GM12878 (cell line): ENCODE data around the gene PTPRN2. TPM values are rescaled to one million over a fixed set of nuclear protein-coding genes. Genes with fewer than 3 reads are reported as not detected.

ENCODE experiments used
- ATAC-seq: fragments of 200-7000 bp; cut with Tn5 transposase; 3 replicates; pipeline ENCODE4 v1.9.1; 2020; ENCODE audit warnings: mild to moderate bottlenecking, moderate library complexity
- BruUV-seq: library from RNA; stranded (reverse); fragments of 400-500 nt; replicated peaks from 2 replicates; lab custom pipeline; 2021; lab: Mats Ljungman, UMichigan
- CTCF ChIA-PET: fragments of 300-600 bp; sonication (Branson Sonifier 250); formaldehyde crosslinking; extraction: SDS; loops from one replicate; lab custom pipeline; 2021; ENCODE audit warnings: inconsistent platforms; lab: Yijun Ruan, JAX
- POLR2A ChIA-PET: fragments of 350-600 bp; formaldehyde crosslinking; extraction: SDS; loops from one replicate; lab custom pipeline; 2021; ENCODE audit warnings: inconsistent platforms; lab: Charles Lee
- RAD21 ChIA-PET: fragments of 300-600 bp; sonication (Branson Sonifier 250); formaldehyde crosslinking; loops from one replicate; lab custom pipeline; 2023; ENCODE audit warnings: antibody characterized with exemption; ENCODE audit not compliant: unreplicated experiment; lab: Charles Lee
- SMC1A ChIA-PET: fragments of 300-600 bp; sonication (Branson Sonifier 250); formaldehyde crosslinking; loops from one replicate; lab custom pipeline; 2023; ENCODE audit not compliant: unreplicated experiment, uncharacterized antibody; lab: Charles Lee
- DNase-seq: peaks from one replicate; pipeline ENCODE4 v3.0.0-alpha.2; 2011; ENCODE audit warnings: low read depth, low spot score
- FAIRE-seq: peaks from 3 replicates; lab custom pipeline; 2011; peaks lifted over from hg19 to GRCh38; lab: Jason Lieb, UNC
- H2AFZ ChIP-seq: 2 replicates; pipeline ENCODE4 v1.6.0; 2011; ENCODE audit warnings: low read depth, low read length, control low read depth; ENCODE audit not compliant: control insufficient read depth
- H3K27ac ChIP-seq: 2 replicates; pipeline ENCODE4 v1.5.1; 2011; ENCODE audit warnings: control low read depth; ENCODE audit not compliant: control insufficient read depth, insufficient read depth
- H3K27me3 ChIP-seq, 2 experiments: replicated peaks in 1 of 2; 2 replicates each; pipeline versions ENCODE4 v1.6.0 to v1.6.1; 2011; ENCODE audit warnings: low read length in 1 of 2; ENCODE audit not compliant: control insufficient read depth in 2 of 2, insufficient read depth in 2 of 2
- H3K36me3 ChIP-seq, 2 experiments: 2 replicates each; pipeline ENCODE4 v1.5.1; 2011; ENCODE audit warnings: low read length in 1 of 2; ENCODE audit not compliant: control insufficient read depth in 2 of 2, insufficient read depth in 2 of 2
- H3K4me1 ChIP-seq: 2 replicates; pipeline ENCODE4 v1.6.1; 2011; ENCODE audit warnings: mild to moderate bottlenecking, low read length, moderate library complexity, mixed read lengths; ENCODE audit not compliant: control insufficient read depth, insufficient read depth
- H3K4me2 ChIP-seq: 2 replicates; pipeline ENCODE4 v1.6.0; 2011; ENCODE audit warnings: control low read depth; ENCODE audit not compliant: control insufficient read depth, insufficient read depth
- H3K4me3 ChIP-seq: fragments of 200-600 bp; sonication (generic); 2 replicates; pipeline ENCODE4 v1.5.1; 2016
- H3K79me2 ChIP-seq: 2 replicates; pipeline ENCODE4 v1.6.0; 2011; ENCODE audit warnings: low read length; ENCODE audit not compliant: control insufficient read depth, insufficient read depth
- H3K9ac ChIP-seq: 2 replicates; pipeline ENCODE4 v1.8.0; 2011; ENCODE audit warnings: low read length, control low read depth, mixed read lengths; ENCODE audit not compliant: control insufficient read depth, insufficient read depth
- H3K9me3 ChIP-seq: replicated peaks from 3 replicates; pipeline ENCODE4 v1.5.1; 2011; ENCODE audit warnings: mild to moderate bottlenecking, low read length; ENCODE audit not compliant: control insufficient read depth, insufficient read depth
- H4K20me1 ChIP-seq: 2 replicates; pipeline ENCODE4 v1.6.0; 2011; ENCODE audit not compliant: control insufficient read depth, insufficient read depth
- EP300 ChIP-seq, 2 experiments: fragments of 150-350 bp in 1 of 2; IDR thresholded peaks; 2 replicates each; pipeline ENCODE4 v1.6.1; 2011 to 2012; ENCODE audit warnings: low read depth in 2 of 2, low read length in 2 of 2, borderline replicate concordance in 1 of 2, improper control_type of control experiment in 1 of 2, inconsistent platforms in 1 of 2; ENCODE audit not compliant: control insufficient read depth in 1 of 2
- KAT2A ChIP-seq: conservative IDR thresholded peaks from 2 replicates; pipeline ENCODE4 v1.6.1; 2011; ENCODE audit warnings: low read depth, low read length; ENCODE audit not compliant: control insufficient read depth
- MTA3 ChIP-seq: IDR thresholded peaks from 2 replicates; pipeline ENCODE4 v1.6.1; 2012; ENCODE audit warnings: low read length, inconsistent platforms, borderline replicate concordance
- MYB ChIP-seq: fragments of 150-350 bp; IDR thresholded peaks from 2 replicates; pipeline ENCODE4 v1.6.1; 2014; ENCODE audit warnings: mild to moderate bottlenecking, low read depth, low read length, borderline replicate concordance
- NFIC ChIP-seq: IDR thresholded peaks from 2 replicates; pipeline ENCODE4 v1.6.1; 2012; ENCODE audit warnings: low read depth, mild to moderate bottlenecking, inconsistent platforms, low read length, moderate library complexity
- PAX8 ChIP-seq: fragments of 450-650 bp; IDR thresholded peaks from 2 replicates; pipeline ENCODE4 v1.6.1; 2017; ENCODE audit warnings: mild to moderate bottlenecking, moderate library complexity
- SIX5 ChIP-seq: IDR thresholded peaks from 2 replicates; pipeline ENCODE4 v1.6.1; 2011; ENCODE audit warnings: mild to moderate bottlenecking, low read depth, low read length, moderate library complexity; ENCODE audit not compliant: severe bottlenecking
- SMC3 ChIP-seq: IDR thresholded peaks from 2 replicates; pipeline ENCODE4 v1.6.1; 2011; ENCODE audit warnings: low read length, improper control_type of control experiment, borderline replicate concordance
- SUZ12 ChIP-seq: fragments of 200-600 bp; sonication (generic); IDR thresholded peaks from one replicate; pipeline ENCODE4 v1.6.1; 2018; ENCODE audit warnings: antibody characterized with exemption, mild to moderate bottlenecking; ENCODE audit not compliant: unreplicated experiment
- TCF12 ChIP-seq: IDR thresholded peaks from 2 replicates; pipeline ENCODE4 v1.6.1; 2011; ENCODE audit warnings: low read depth, mild to moderate bottlenecking, low read length
- ZBTB33 ChIP-seq: fragments of 450-650 bp; IDR thresholded peaks from 2 replicates; pipeline ENCODE4 v1.6.1; 2017; ENCODE audit warnings: mild to moderate bottlenecking
- ZNF274 ChIP-seq: IDR thresholded peaks from one replicate; pipeline ENCODE4 v1.8.0; 2011; ENCODE audit not compliant: insufficient read length, insufficient read depth
- WGBS: methylation state at CpG from one replicate; pipeline ENCODE4 v1.1.6; 2016; ENCODE audit warnings: low lambda C conversion rate; ENCODE audit not compliant: insufficient replicate concordance, insufficient coverage; ENCODE audit errors: missing lambda C conversion rate; 5-methylcytosine and 5-hydroxymethylcytosine counted together
- in situ Hi-C: fragments of 300-500 bp; cut with MboI; formaldehyde crosslinking; loops from 9 replicates; pipeline ENCODE4 v1.14.3; 2018; ENCODE audit warnings: mixed read lengths
- intact Hi-C: fragments of 100-400 bp; cut with micrococcal nuclease; formaldehyde crosslinking; loops from one replicate; pipeline ENCODE4 v1.14.2; 2022; ENCODE audit not compliant: unreplicated experiment
- polyA plus RNA-seq, 11 experiments: library from polyadenylated mRNA; depleted of rRNA in 4 of 11; unstranded in 6 of 11; stranded (reverse) in 5 of 11; fragments of >200 nt; fragmentation: Nextera tagmentation in 4 of 11; fragmentation: Illumina TruSeq in 1 of 11; extraction: Ambion mirVana in 4 of 11; extraction: Trizol in 1 of 11; gene quantifications; 1 replicate in 1 of 11; 2 replicates in 10 of 11; pipeline versions ENCODE4 v1.2.1 to v1.2.3, GENCODE V29; 2011 to 2016; ENCODE audit warnings: inconsistent platforms in 2 of 11, missing spikeins in 2 of 11, low read depth in 1 of 11
- total RNA-seq, 4 experiments: library from RNA; depleted of rRNA in 3 of 4; stranded (reverse); fragments of >200 nt in 3 of 4; fragmentation: Illumina TruSeq in 1 of 4; extraction: Trizol in 1 of 4; gene quantifications; 2 replicates each; pipeline versions ENCODE4 v1.2.1 to v1.2.3, GENCODE V29; 2013 to 2021

PTPRN2 gene
- total and polyA plus RNA-seq, 10 of the 15 experiments (the other 5 are each of a cell fraction or from before 2014, with no cell fraction given): 5.4 TPM; not detected in 9

GRCh38 chr7:158424011-158424410, 163.6 kb downstream of the PTPRN2 start:
- no peak overlapping the region for H3K4me2 ChIP-seq
- in situ Hi-C loops (no loop called here), intact Hi-C loops (no loop called here)
- WGBS: 71% methylated on average over 21 of the region's 23 CpGs
- H3K36me3 ChIP-seq: no peaks in the 10 kb centered on the region
- ATAC-seq (no peak), DNase-seq (no peak), FAIRE-seq (no peak)
- H3K79me2 ChIP-seq: no peaks in the 10 kb centered on the region
- H3K9ac ChIP-seq: no peak overlapping the region
- no peak overlapping the region for H3K4me3 ChIP-seq
- H2AFZ ChIP-seq: no peak overlapping the region
- H3K9me3 ChIP-seq: no peaks in the 10 kb centered on the region; the same call in 2 of the 3 replicates
- no peaks in the 10 kb centered on the region for H3K4me1 ChIP-seq
- ChIA-PET POLR2A (no interaction called here), RAD21 (no interaction called here), CTCF (no interaction called here), SMC1A (no interaction called here)
- no peak for TF ChIP-seq SIX5
- no peak for TF ChIP-seq SMC3
- no peak for TF ChIP-seq PAX8
- no peak for TF ChIP-seq ZNF274
- no peak for TF ChIP-seq KAT2A
- H3K27ac ChIP-seq: no peak overlapping the region
- no peaks in the 10 kb centered on the region for H3K27me3 ChIP-seq
- no peaks in the 10 kb centered on the region for H4K20me1 ChIP-seq
- BruUV-seq: no TSS peak

- H2AFZ ChIP-seq: no peak overlapping the region
- TF ChIP-seq ZBTB33 (no peak), EP300 (IDR thresholded peaks at IDR 0.05; ENCODE audit: borderline replicate concordance in 1 of 2, control insufficient read depth in 1 of 2, low read depth in 2 of 2, low read length in 2 of 2) (no peak), NFIC (no peak), SUZ12 (no peak), TCF12 (no peak), MYB (no peak), MTA3 (no peak)
- TF ChIP-seq, all 136 proteins: peak for 0
- FAIRE-seq: no peak
- CTCF ChIA-PET: interaction anchor here (0.7 kb wide), 1 partner anchor 554 kb away, joined by 3 read pairs; no protein-coding TSS in a partner anchor
- SMC1A ChIA-PET: no interaction called here
- RAD21 ChIA-PET: no interaction called here
- H3K36me3 ChIP-seq: no peaks in the 10 kb centered on the region
- in situ Hi-C loops (no loop called here), intact Hi-C loops (no loop called here)
- H3K4me2 ChIP-seq: no peak overlapping the region
- DNase-seq: no peak
- no peak for ATAC-seq
- H3K4me3 ChIP-seq: no peak overlapping the region
- BruUV-seq: no TSS peak
- H3K9me3 ChIP-seq: no peaks in the 10 kb centered on the region; the same call in 2 of the 3 replicates
- no peak overlapping the region for H3K9ac ChIP-seq
- no peaks in the 10 kb centered on the region for H3K27me3 ChIP-seq
- 56% methylated on average over 15 of the region's 15 CpGs for WGBS
- POLR2A ChIA-PET: no interaction called here
- H3K79me2 ChIP-seq: no peaks in the 10 kb centered on the region
- H4K20me1 ChIP-seq: no peaks in the 10 kb centered on the region
- H3K4me1 ChIP-seq: no peaks in the 10 kb centered on the region
- no peak overlapping the region for H3K27ac ChIP-seq
Observed at GRCh38 chr7:158422887-158423560, 164.6 kb downstream of the PTPRN2 start.
